Kidney (tissue), 14 donors: ENCODE measurements around the gene SH3RF2. TPM values are rescaled to one million over a fixed set of nuclear protein-coding genes. Genes with fewer than 3 reads are reported as not detected.

ENCODE experiments used
- DNase-seq, 5 donors: peaks; one replicate each; pipeline ENCODE4 v3.0.0-alpha.2; 2013 to 2020
- FAIRE-seq: peaks from 2 replicates; lab custom pipeline; 2012; peaks lifted over from hg19 to GRCh38; lab: Jason Lieb, UNC
- H3K27ac ChIP-seq, 2 donors: one replicate each; pipeline ENCODE4 v1.7.0; 2013; ENCODE audit warnings: low read depth in 2 of 2, low read length in 2 of 2, inconsistent platforms in 1 of 2
- H3K27me3 ChIP-seq: one replicate; pipeline ENCODE4 v1.7.1; 2013; ENCODE audit warnings: low read length, inconsistent platforms; ENCODE audit not compliant: control insufficient read depth, insufficient read depth
- H3K36me3 ChIP-seq, 3 donors: one replicate each; pipeline versions ENCODE4 v1.7.0 to v1.7.1; 2013; ENCODE audit warnings: low read length in 3 of 3, control low read depth in 1 of 3, inconsistent platforms in 1 of 3; ENCODE audit not compliant: insufficient read depth in 3 of 3, control insufficient read depth in 2 of 3
- H3K4me1 ChIP-seq, 3 donors: one replicate each; pipeline versions ENCODE4 v1.7.0 to v1.7.1; 2013; ENCODE audit warnings: low read length in 3 of 3, inconsistent platforms in 1 of 3, low read depth in 1 of 3; ENCODE audit not compliant: control insufficient read depth in 2 of 3, insufficient read depth in 2 of 3
- H3K4me3 ChIP-seq, 3 donors: one replicate each; pipeline versions ENCODE4 v1.7.0 to v1.8.1; 2013; ENCODE audit warnings: low read length in 3 of 3, control low read depth in 1 of 3, inconsistent platforms in 1 of 3
- H3K9ac ChIP-seq, 3 donors: one replicate each; pipeline versions ENCODE4 v1.7.0 to v1.7.1; 2013; ENCODE audit warnings: low read length in 3 of 3, control low read depth in 1 of 3, inconsistent platforms in 1 of 3
- H3K9me3 ChIP-seq, 3 donors: one replicate each; pipeline versions ENCODE4 v1.7.0 to v1.7.1; 2013; ENCODE audit warnings: low read length in 3 of 3, control low read depth in 1 of 3, inconsistent platforms in 1 of 3; ENCODE audit not compliant: control insufficient read depth in 2 of 3, insufficient read depth in 1 of 3
- CTCF ChIP-seq: IDR thresholded peaks from 3 replicates; pipeline ENCODE4 v1.5.1; 2012; ENCODE audit warnings: mild to moderate bottlenecking, moderate library complexity, borderline replicate concordance; ENCODE audit not compliant: insufficient read depth; ENCODE audit errors: extremely low read depth
- intact Hi-C: fragments of 100-400 bp; cut with DNase I; formaldehyde crosslinking; loops from one replicate; pipeline ENCODE4 v1.11.1; 2022
- polyA plus RNA-seq: library from polyadenylated mRNA; stranded (reverse); fragments of 350-450 nt; fragmentation: Illumina TruSeq; extraction: RNeasy Lipid Tissue Mini Kit (QIAGEN cat#74804); gene quantifications from one replicate; pipeline ENCODE4 v1.2.3, GENCODE V29; 2014; ENCODE audit warnings: low read depth, low replicate concordance; ENCODE audit not compliant: insufficient read depth
- total RNA-seq: library from RNA; stranded (reverse); fragmentation: NEBNext Ultra II Directional; extraction: Animal tissue kit (Norgen Biotek cat#: 25700); gene quantifications from one replicate; pipeline ENCODE4 v1.2.1, GENCODE V29; 2021
- donor health status: control.
- donor health status: control.
- donor health status: control.
- donor health status: control.
- donor health status: control.
- donor health status: DM: yes; HTN: yes; CAD: no.
- donor health status: Normal renal cell carcinoma (clear cell type).

The SH3RF2 gene
- total and polyA plus RNA-seq, 2 donors from 2014 or later, result 1.3 to 4.9 TPM

GRCh38 chr5:145943674-145944121, 7.3 kb downstream of the SH3RF2 start:
- TF ChIP-seq CTCF, result no peak
- Histone ChIP-seq H3K4me3 (no peak overlapping the region), H3K36me3 (no peaks in the 10 kb centered on the region), H3K9me3 (no peaks in the 10 kb centered on the region), H3K27me3 (no peaks in the 10 kb centered on the region), H3K4me1 (no peaks in the 10 kb centered on the region), H3K9ac (no peak overlapping the region), H3K27ac (no peak overlapping the region)
- DNase-seq (peak in 1 of 5 donors; percentile 36), FAIRE-seq (no peak)
- intact Hi-C loops, result no loop called here

DNA sequence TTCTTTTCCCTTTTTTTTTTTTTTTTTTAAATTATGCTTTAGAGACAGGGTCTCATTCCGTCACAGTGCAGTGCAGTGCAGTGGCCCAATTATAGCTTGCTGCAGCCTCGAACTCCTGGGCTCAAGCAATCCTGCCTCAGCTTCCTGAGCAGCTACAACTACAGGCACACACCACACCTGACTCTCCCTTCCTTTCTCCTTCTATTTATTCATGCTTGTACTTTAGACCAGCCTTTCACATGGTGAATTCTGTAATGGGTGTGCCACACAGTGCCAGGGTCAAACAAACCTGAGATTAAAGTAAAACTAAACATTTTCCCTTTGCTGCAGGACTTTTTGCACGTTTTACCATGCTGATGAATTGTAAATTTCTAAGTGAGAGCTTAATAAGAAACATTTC, 8.0 kb downstream of the SH3RF2 start:
- TF ChIP-seq CTCF, result no peak
- no peaks in the 10 kb centered on the region for H3K36me3 ChIP-seq
- no peak overlapping the region for H3K4me3 ChIP-seq
- DNase-seq (no peak), FAIRE-seq (no peak)
- no peak overlapping the region for H3K27ac ChIP-seq
- no peaks in the 10 kb centered on the region for H3K27me3 ChIP-seq
- H3K4me1 ChIP-seq, result no peaks in the 10 kb centered on the region
- intact Hi-C loops, result no loop called here
- no peaks in the 10 kb centered on the region for H3K9me3 ChIP-seq
- H3K9ac ChIP-seq, result no peak overlapping the region

DNA sequence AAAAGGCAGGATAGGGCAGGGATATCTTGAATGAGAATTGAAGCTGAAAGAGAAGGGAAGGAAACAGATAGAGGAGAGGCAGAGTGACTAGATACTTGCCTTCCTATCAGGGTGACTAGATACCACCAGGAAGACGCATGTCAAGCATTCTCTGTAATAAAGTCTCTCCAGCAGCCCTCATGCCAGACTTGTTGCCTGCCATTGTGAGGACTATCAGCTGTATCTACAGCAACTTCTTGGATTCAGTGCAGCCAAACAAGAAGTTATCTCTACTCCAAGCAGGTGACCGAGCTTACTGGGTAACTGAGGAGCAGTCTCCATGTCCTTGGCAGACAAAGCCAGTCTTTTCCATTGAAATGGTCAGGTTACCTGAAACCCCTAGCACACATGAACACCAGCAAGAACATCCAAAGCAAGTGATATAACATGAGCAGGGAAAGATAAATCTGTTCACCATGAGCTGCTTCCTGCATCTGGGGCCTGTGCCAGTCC, 9.3 kb downstream of the SH3RF2 start:
- no peak overlapping the region for H3K27ac ChIP-seq
- FAIRE-seq, result no peak
- DNase-seq, result no peak
- no peak overlapping the region for H3K4me3 ChIP-seq
- H3K36me3 ChIP-seq, result no peaks in the 10 kb centered on the region
- no peak for TF ChIP-seq CTCF
- no peaks in the 10 kb centered on the region for H3K4me1 ChIP-seq
- no peaks in the 10 kb centered on the region for H3K27me3 ChIP-seq
- no peak overlapping the region for H3K9ac ChIP-seq
- no peaks in the 10 kb centered on the region for H3K9me3 ChIP-seq
- intact Hi-C loops, result no loop called here

GRCh38 chr5:145946112-145946861, 9.9 kb downstream of the SH3RF2 start:
- TF ChIP-seq CTCF, result no peak
- intact Hi-C loops, result no loop called here
- no peak overlapping the region for H3K27ac ChIP-seq
- no peaks in the 10 kb centered on the region for H3K9me3 ChIP-seq
- no peak for DNase-seq
- H3K27me3 ChIP-seq, result no peaks in the 10 kb centered on the region
- no peak for FAIRE-seq
- H3K9ac ChIP-seq, result no peak overlapping the region
- H3K4me1 ChIP-seq, result no peaks in the 10 kb centered on the region
- H3K36me3 ChIP-seq, result no peaks in the 10 kb centered on the region
- H3K4me3 ChIP-seq, result no peak overlapping the region
